Calu3 (cell line): ENCODE results near the gene SLC35G4. TPM values are rescaled to one million over a fixed set of nuclear protein-coding genes. Genes with fewer than 3 reads are reported as not detected.
"Not testable (repeated sequence)": the region's sequence is repeated elsewhere in the genome, so short reads cannot be mapped to it uniquely, and the experiment has no call there.

ENCODE experiments used
- Bru-seq: library from RNA; stranded (reverse); fragments of 400-500 nt; gene quantifications from one replicate; lab custom pipeline; 2021; lab: Mats Ljungman, UMichigan
- BruChase-seq, 2 experiments: library from RNA; stranded (reverse); fragments of 400-500 nt; gene quantifications; one replicate each; lab custom pipeline; 2021; lab: Mats Ljungman, UMichigan
- BruUV-seq: library from RNA; stranded (reverse); fragments of 400-500 nt; replicated peaks from 2 replicates; lab custom pipeline; 2021; lab: Mats Ljungman, UMichigan
- CTCF ChIA-PET: fragments of 300-600 bp; sonication (Branson Sonifier 250); formaldehyde crosslinking; loops from one replicate; lab custom pipeline; 2022; ENCODE audit warnings: antibody characterized with exemption; lab: Charles Lee
- DNase-seq: peaks from one replicate; pipeline ENCODE4 v3.0.0; 2022
- H3K27ac Mint-ChIP-seq: one replicate; pipeline ENCODE4 v1.8.0; 2022; ENCODE audit warnings: mixed read lengths; ENCODE audit not compliant: unreplicated experiment
- H3K27me3 Mint-ChIP-seq: one replicate; pipeline ENCODE4 v1.8.0; 2022; ENCODE audit warnings: mixed read lengths; ENCODE audit not compliant: unreplicated experiment
- H3K36me3 Mint-ChIP-seq: one replicate; pipeline ENCODE4 v1.8.0; 2022; ENCODE audit warnings: mild to moderate bottlenecking, moderate library complexity, mixed read lengths; ENCODE audit not compliant: insufficient read depth, unreplicated experiment
- H3K4me1 Mint-ChIP-seq: one replicate; pipeline ENCODE4 v1.8.0; 2022; ENCODE audit warnings: mild to moderate bottlenecking, low read depth, mixed read lengths; ENCODE audit not compliant: unreplicated experiment
- H3K4me3 Mint-ChIP-seq: one replicate; pipeline ENCODE4 v1.8.0; 2022; ENCODE audit warnings: mild to moderate bottlenecking, low read depth, moderate library complexity, mixed read lengths; ENCODE audit not compliant: unreplicated experiment
- H3K9me3 Mint-ChIP-seq: one replicate; pipeline ENCODE4 v1.8.0; 2022; ENCODE audit warnings: low read depth, mixed read lengths; ENCODE audit not compliant: unreplicated experiment
- CTCF ChIP-seq: fragments of 200-600 bp; IDR thresholded peaks from one replicate; pipeline ENCODE4 v1.8.0; 2022; ENCODE audit warnings: antibody characterized with exemption; ENCODE audit not compliant: unreplicated experiment
- intact Hi-C: fragments of 100-400 bp; cut with micrococcal nuclease; formaldehyde crosslinking; loops from one replicate; pipeline ENCODE4 v1.10.0; 2022; ENCODE audit not compliant: unreplicated experiment
- long read RNA-seq: library from polyadenylated mRNA; stranded (forward); transcript quantifications from one replicate; pipeline ENCODE4 v2.0.0, GENCODE V29; 2022
- total RNA-seq: library from RNA; stranded (reverse); gene quantifications from 2 replicates; pipeline ENCODE4 v1.2.3, GENCODE V29; 2022

SLC35G4 gene
- total RNA-seq (not detected in 2 replicates), Bru-seq, nascent RNA (not detected), BruChase-seq, experiment 1, labeled RNA remaining after a 6-hour chase (not detected), BruChase-seq, experiment 2, labeled RNA remaining after a 2-hour chase (not detected)
- long read RNA-seq: 0 reads

- H3K9me3 Mint-ChIP-seq, H3K27ac Mint-ChIP-seq, DNase-seq, BruUV-seq, H3K4me1 Mint-ChIP-seq, H3K4me3 Mint-ChIP-seq, intact Hi-C loops, H3K36me3 Mint-ChIP-seq, CTCF ChIA-PET: not testable (repeated sequence)
- H3K27me3 Mint-ChIP-seq: peaks cover 52% of the 10 kb centered on the region
These were observed at the start of gene SLC35G4 for GRCh38 chr18:11609488-11609887. TSS of gene SLC35G4 (plus strand) at chr18:11609596. CDS start at chr18:11609596, 0 bp downstream.

- Mint-ChIP-seq H3K27me3 (peaks cover 83% of the 10 kb centered on the region), H3K4me3 (no peak overlapping the region), H3K36me3 (no peaks in the 10 kb centered on the region), H3K9me3 (no peaks in the 10 kb centered on the region), H3K4me1 (no peaks in the 10 kb centered on the region), H3K27ac (no peak overlapping the region)
- no TSS peak for BruUV-seq
- TF ChIP-seq CTCF: no peak
- intact Hi-C loops: no loop called here
- DNase-seq: no peak
- CTCF ChIA-PET: no interaction called here
These were observed 48.1 kb upstream of the SLC35G4 start for GRCh38 chr18:11561293-11561692.

- Mint-ChIP-seq H3K9me3 (no peaks in the 10 kb centered on the region), H3K4me3 (no peak overlapping the region), H3K27ac (no peak overlapping the region), H3K27me3 (peaks cover 93% of the 10 kb centered on the region), H3K4me1 (no peaks in the 10 kb centered on the region), H3K36me3 (no peaks in the 10 kb centered on the region)
- intact Hi-C loops: no loop called here
- TF ChIP-seq CTCF: no peak
- CTCF ChIA-PET: no interaction called here
- BruUV-seq: no TSS peak
- DNase-seq: no peak
These were observed 43.7 kb upstream of the SLC35G4 start for GRCh38 chr18:11565716-11566115.

- H3K27ac Mint-ChIP-seq: no peak overlapping the region
- H3K36me3 Mint-ChIP-seq: no peaks in the 10 kb centered on the region
- no peak for DNase-seq
- intact Hi-C loops: no loop called here
- no peaks in the 10 kb centered on the region for H3K9me3 Mint-ChIP-seq
- H3K4me3 Mint-ChIP-seq: no peak overlapping the region
- no peak for TF ChIP-seq CTCF
- peaks cover 93% of the 10 kb centered on the region for H3K27me3 Mint-ChIP-seq
- no peaks in the 10 kb centered on the region for H3K4me1 Mint-ChIP-seq
- CTCF ChIA-PET: no interaction called here
- BruUV-seq: no TSS peak
These were observed 43.0 kb upstream of the SLC35G4 start for GRCh38 chr18:11566236-11566965.

- Mint-ChIP-seq H3K27me3 (peaks cover 93% of the 10 kb centered on the region), H3K36me3 (no peaks in the 10 kb centered on the region), H3K4me3 (no peak overlapping the region), H3K27ac (no peak overlapping the region), H3K4me1 (no peaks in the 10 kb centered on the region), H3K9me3 (no peaks in the 10 kb centered on the region)
- intact Hi-C loops: no loop called here
- CTCF ChIA-PET: no interaction called here
- TF ChIP-seq CTCF: no peak
- DNase-seq: no peak
- no TSS peak for BruUV-seq
These were observed 42.0 kb upstream of the SLC35G4 start for GRCh38 chr18:11567396-11567795.
